Measurements from ENCODE around the gene LRRFIP1. TPM values are rescaled to one million over a fixed set of nuclear protein-coding genes. Genes with fewer than 3 reads are reported as not detected.

The LRRFIP1 gene
- polyA plus RNA-seq, 2 of the 4 experiments (the other 2 are of a cell fraction): 75.6 to 93.0 TPM

- CTCF ChIA-PET: interaction anchor here (0.6 to 4.1 kb wide), 6 partner anchors 8 to 311 kb away, joined by 3 to 17 read pairs (median 4); no protein-coding TSS in a partner anchor
- H3K27ac ChIP-seq: no peak overlapping the region
These were observed 93.1 kb downstream of the LRRFIP1 start for GRCh38 chr2:237720444-237720843.

GRCh38 chr2:237720957-237721356 lies 93.6 kb downstream of the LRRFIP1 start:
- Histone ChIP-seq H3K9me3 (no peaks in the 10 kb centered on the region), H3K4me1 (peaks cover 38% of the 10 kb centered on the region), H3K27ac (no peak overlapping the region), H3K4me3 (no peak overlapping the region), H3K4me2 (peak overlapping the region; percentile 7; the same call in 1 of the 3 replicates)
- ChIA-PET POLR2A (no interaction called here), CTCF (interaction anchor here (0.6 to 4.1 kb wide), 5 partner anchors 10 to 311 kb away, joined by 3 to 17 read pairs (median 4); no protein-coding TSS in a partner anchor)
- TF ChIP-seq KDM1A (IDR thresholded peaks at IDR 0.05; ENCODE audit: low read depth) (no peak), POLR2AphosphoS2 (conservative IDR thresholded peaks at IDR 0.05; ENCODE audit: low read length) (no peak), NR3C1 (IDR thresholded peaks at IDR 0.05) (no peak), CEBPB (IDR thresholded peaks at IDR 0.05) (0 out of 4 replicates have a peak, but pooled peaks of 1 of the 2 experiments have one; percentile 5), BCL3 (IDR thresholded peaks at IDR 0.05) (no peak)
- ATAC-seq: no peak
- no peak for DNase-seq (ENCODE audit: low read depth in 1 of 2, low spot score in 1 of 2)
- FAIRE-seq: no peak
- 66% methylated on average over 7 of the region's 7 CpGs for WGBS (ENCODE audit: missing lambda C conversion rate)

More at GRCh38 chr2:237720444-237720843, 93.1 kb downstream of the LRRFIP1 start:
- DNase-seq (ENCODE audit: low read depth in 1 of 2, low spot score in 1 of 2) (no peak), ATAC-seq (no peak), FAIRE-seq (no peak)
- H3K4me2 ChIP-seq: no peak overlapping the region
- peaks cover 33% of the 10 kb centered on the region for H3K4me1 ChIP-seq
- POLR2A ChIA-PET: no interaction called here
- H3K9me3 ChIP-seq: no peaks in the 10 kb centered on the region
- H3K4me3 ChIP-seq: no peak overlapping the region
- 94% methylated on average over 7 of the region's 7 CpGs for WGBS (ENCODE audit: missing lambda C conversion rate)
- TF ChIP-seq JUNB (IDR thresholded peaks at IDR 0.05) (no peak), KDM5A (IDR thresholded peaks at IDR 0.05) (no peak), SMC3 (IDR thresholded peaks at IDR 0.05) (no peak), CBX2 (IDR thresholded peaks at IDR 0.05; ENCODE audit: borderline replicate concordance, low read depth) (no peak), ELK1 (IDR thresholded peaks at IDR 0.05; ENCODE audit: low read depth, low read length) (no peak), SREBF2 (IDR thresholded peaks at IDR 0.05) (no peak), ZSCAN20 (CRISPR knock-in tag; IDR thresholded peaks at IDR 0.05) (no peak), RCOR1 (IDR thresholded peaks at IDR 0.05; ENCODE audit: low read depth, low read length) (no peak), EP300 (IDR thresholded peaks at IDR 0.05) (no peak), EHMT2 (IDR thresholded peaks at IDR 0.05; ENCODE audit: low read depth) (no peak), MAX (IDR thresholded peaks at IDR 0.05) (no peak), ATOH8 (CRISPR knock-in tag; IDR thresholded peaks at IDR 0.05; ENCODE audit: low read depth) (no peak), NPAS2 (CRISPR knock-in tag; IDR thresholded peaks at IDR 0.05; ENCODE audit: borderline replicate concordance) (no peak), FOSL2 (IDR thresholded peaks at IDR 0.05) (no peak), FOSL2 (CRISPR knock-in tag; IDR thresholded peaks at IDR 0.05) (no peak), POLR2AphosphoS2 (conservative IDR thresholded peaks at IDR 0.05; ENCODE audit: low read length) (no peak), CHD2 (IDR thresholded peaks at IDR 0.05; ENCODE audit: low read length, partially characterized antibody) (no peak), REST (IDR thresholded peaks at IDR 0.05) (no peak), MYC (IDR thresholded peaks at IDR 0.05; ENCODE audit: borderline replicate concordance, low read length) (no peak), CHD4 (IDR thresholded peaks at IDR 0.05; ENCODE audit: borderline replicate concordance) (no peak)

Data from A549 (cell line).